Activated T-helper 2 cell treated with anti-CD3 and anti-CD28 coated beads, Interferon-gamma antibody, Interleukin-2, Interleukin-4, amounts not matched to agents 10 μg/mL and 5 μg/mL and 100 μg/mL, durations not matched to agents 14 hours and 24 hours and 36 hours (primary cell): ENCODE measurements around the gene SAPCD2. TPM values are rescaled to one million over a fixed set of nuclear protein-coding genes. Genes with fewer than 3 reads are reported as not detected.
"Not testable (repeated sequence)": the region's sequence is repeated elsewhere in the genome, so short reads cannot be mapped to it uniquely, and the experiment has no call there.

Experiments
- DNase-seq: peaks from one replicate; pipeline ENCODE4 v3.0.0; 2021; ENCODE audit warnings: low spot score
- H3K27ac Mint-ChIP-seq: one replicate; pipeline ENCODE4 v1.8.0; 2021; ENCODE audit warnings: mixed read lengths
- H3K27me3 Mint-ChIP-seq: one replicate; pipeline ENCODE4 v1.8.0; 2021; ENCODE audit warnings: low read depth, mixed read lengths
- H3K36me3 Mint-ChIP-seq: one replicate; pipeline ENCODE4 v1.8.0; 2021; ENCODE audit warnings: low read depth, mixed read lengths
- H3K4me1 Mint-ChIP-seq: one replicate; pipeline ENCODE4 v1.8.0; 2021; ENCODE audit warnings: low read depth, mixed read lengths
- H3K4me3 Mint-ChIP-seq: one replicate; pipeline ENCODE4 v1.8.0; 2021; ENCODE audit warnings: low read depth, mild to moderate bottlenecking, moderate library complexity, mixed read lengths
- H3K9me3 Mint-ChIP-seq: one replicate; pipeline ENCODE4 v1.8.0; 2021; ENCODE audit warnings: mixed read lengths
- intact Hi-C: fragments of 100-400 bp; cut with micrococcal nuclease; formaldehyde crosslinking; loops from one replicate; pipeline ENCODE4 v1.15.1; 2023
- total RNA-seq: library from RNA; stranded (reverse); gene quantifications from 2 replicates; pipeline ENCODE4 v1.2.3, GENCODE V29; 2022

SAPCD2 gene
- 26.5 and 27.1 TPM in 2 replicates for total RNA-seq

- H3K27me3 Mint-ChIP-seq, result no peaks in the 10 kb centered on the region
- H3K4me1 Mint-ChIP-seq, result peaks cover 18% of the 10 kb centered on the region
- intact Hi-C loops, result loop anchor here (1.0 kb wide), 2 partner anchors 16 to 24 kb away; partner anchors contain the start of genes MAN1B1 and NPDC1
- H3K27ac Mint-ChIP-seq, result peak within 1 kb of the TSS; percentile 72
- no peaks in the 10 kb centered on the region for H3K9me3 Mint-ChIP-seq
- H3K36me3 Mint-ChIP-seq, result no peaks in the 10 kb centered on the region
- peak; percentile 87 for DNase-seq
- peak within 1 kb of the TSS; percentile 83 for H3K4me3 Mint-ChIP-seq
Observed at GRCh38 chr9:137070201-137070905, at the start of gene SAPCD2. SAPCD2 (minus strand) TSS chr9:137070557; CDS start chr9:137070460, 97 bp downstream.

- not testable (repeated sequence) for H3K4me3 Mint-ChIP-seq, DNase-seq, H3K27me3 Mint-ChIP-seq, H3K27ac Mint-ChIP-seq, H3K9me3 Mint-ChIP-seq, H3K36me3 Mint-ChIP-seq
- H3K4me1 Mint-ChIP-seq, result peaks cover 13% of the 10 kb centered on the region
- intact Hi-C loops, result loop anchor here (1.0 kb wide), 1 partner anchor 109 kb away; the partner anchor contains the start of gene RNF224
Observed at GRCh38 chr9:137118092-137118603, 47.8 kb upstream of the SAPCD2 start.

GRCh38 chr9:137117269-137117731 lies 46.9 kb upstream of the SAPCD2 start:
- intact Hi-C loops, result no loop called here
- no peak overlapping the region for H3K4me3 Mint-ChIP-seq
- H3K36me3 Mint-ChIP-seq, result peaks cover 8% of the 10 kb centered on the region
- no peak for DNase-seq
- H3K9me3 Mint-ChIP-seq, result no peaks in the 10 kb centered on the region
- peaks cover 9% of the 10 kb centered on the region for H3K4me1 Mint-ChIP-seq
- H3K27ac Mint-ChIP-seq, result no peak overlapping the region
- no peaks in the 10 kb centered on the region for H3K27me3 Mint-ChIP-seq

- no peaks in the 10 kb centered on the region for H3K27me3 Mint-ChIP-seq
- peaks cover 8% of the 10 kb centered on the region for H3K36me3 Mint-ChIP-seq
- no peak overlapping the region for H3K27ac Mint-ChIP-seq
- intact Hi-C loops, result no loop called here
- no peak overlapping the region for H3K4me3 Mint-ChIP-seq
- DNase-seq, result no peak
- H3K4me1 Mint-ChIP-seq, result peaks cover 5% of the 10 kb centered on the region
- no peaks in the 10 kb centered on the region for H3K9me3 Mint-ChIP-seq
Observed at GRCh38 chr9:137116728-137117127, 46.4 kb upstream of the SAPCD2 start.

GRCh38 chr9:137116027-137116507 lies 45.7 kb upstream of the SAPCD2 start:
- intact Hi-C loops, result no loop called here
- no peaks in the 10 kb centered on the region for H3K27me3 Mint-ChIP-seq
- H3K36me3 Mint-ChIP-seq, result peaks cover 8% of the 10 kb centered on the region
- no peak overlapping the region for H3K27ac Mint-ChIP-seq
- H3K4me1 Mint-ChIP-seq, result peaks cover 5% of the 10 kb centered on the region
- no peaks in the 10 kb centered on the region for H3K9me3 Mint-ChIP-seq
- peak overlapping the region; percentile 30 for H3K4me3 Mint-ChIP-seq
- no peak for DNase-seq

- H3K4me1 Mint-ChIP-seq, result peaks cover 5% of the 10 kb centered on the region
- no peak overlapping the region for H3K27ac Mint-ChIP-seq
- H3K27me3 Mint-ChIP-seq, result no peaks in the 10 kb centered on the region
- H3K4me3 Mint-ChIP-seq, result peak overlapping the region; percentile 30
- intact Hi-C loops, result loop anchor here (2.0 kb wide), 2 partner anchors 21 to 29 kb away; partner anchors contain the start of gene MAN1B1
- H3K9me3 Mint-ChIP-seq, result no peaks in the 10 kb centered on the region
- peaks cover 13% of the 10 kb centered on the region for H3K36me3 Mint-ChIP-seq
- no peak for DNase-seq
Observed at GRCh38 chr9:137115394-137116026, 45.2 kb upstream of the SAPCD2 start.

GRCh38 chr9:137114613-137115393 lies 44.4 kb upstream of the SAPCD2 start, which contains the start of gene DPP7:
DPP7 (minus strand) TSS chr9:137114733; CDS start chr9:137114713, 20 bp downstream.
- Mint-ChIP-seq H3K27me3 (no peaks in the 10 kb centered on the region), H3K4me1 (peaks cover 5% of the 10 kb centered on the region), H3K27ac (peak within 1 kb of the TSS; percentile 60), H3K9me3 (no peaks in the 10 kb centered on the region), H3K4me3 (peak within 1 kb of the TSS; percentile 74), H3K36me3 (peaks cover 15% of the 10 kb centered on the region)
- intact Hi-C loops, result loop anchor here (2.0 kb wide), 2 partner anchors 20 to 28 kb away; partner anchors contain the start of gene MAN1B1
- DNase-seq, result peak; percentile 78

- no peak overlapping the region for H3K27ac Mint-ChIP-seq
- DNase-seq, result no peak
- H3K36me3 Mint-ChIP-seq, result peaks cover 15% of the 10 kb centered on the region
- no peaks in the 10 kb centered on the region for H3K9me3 Mint-ChIP-seq
- H3K4me1 Mint-ChIP-seq, result peaks cover 5% of the 10 kb centered on the region
- peak overlapping the region; percentile 67 for H3K4me3 Mint-ChIP-seq
- no peaks in the 10 kb centered on the region for H3K27me3 Mint-ChIP-seq
- intact Hi-C loops, result loop anchor here (2.0 kb wide), 2 partner anchors 19 to 27 kb away; partner anchors contain the start of gene MAN1B1
Observed at GRCh38 chr9:137114220-137114612, 43.9 kb upstream of the SAPCD2 start.

GRCh38 chr9:137113385-137114159 lies 43.2 kb upstream of the SAPCD2 start:
- peaks cover 19% of the 10 kb centered on the region for H3K36me3 Mint-ChIP-seq
- no peaks in the 10 kb centered on the region for H3K9me3 Mint-ChIP-seq
- no peak for DNase-seq
- peak overlapping the region; percentile 60 for H3K27ac Mint-ChIP-seq
- H3K27me3 Mint-ChIP-seq, result no peaks in the 10 kb centered on the region
- intact Hi-C loops, result loop anchor here (2.0 kb wide), 2 partner anchors 19 to 27 kb away; partner anchors contain the start of gene MAN1B1
- peak overlapping the region; percentile 74 for H3K4me3 Mint-ChIP-seq
- H3K4me1 Mint-ChIP-seq, result no peaks in the 10 kb centered on the region

- H3K27me3 Mint-ChIP-seq, result no peaks in the 10 kb centered on the region
- no peak for DNase-seq
- intact Hi-C loops, result no loop called here
- peak overlapping the region; percentile 74 for H3K4me3 Mint-ChIP-seq
- peak overlapping the region; percentile 52 for H3K27ac Mint-ChIP-seq
- H3K9me3 Mint-ChIP-seq, result no peaks in the 10 kb centered on the region
- H3K36me3 Mint-ChIP-seq, result peaks cover 22% of the 10 kb centered on the region
- no peaks in the 10 kb centered on the region for H3K4me1 Mint-ChIP-seq
Observed at GRCh38 chr9:137112564-137113384, 42.4 kb upstream of the SAPCD2 start.
